Aorta (tissue), 5 donors: ENCODE data around the gene NHERF1. TPM values are rescaled to one million over a fixed set of nuclear protein-coding genes. Genes with fewer than 3 reads are reported as not detected.
A peak's percentile ranks its signal among the peaks of the same experiment; 100 is the strongest.

Experiments
- ATAC-seq: fragments of 200-7000 bp; cut with Tn5 transposase; one replicate; pipeline ENCODE4 v1.9.1; 2022; ENCODE audit warnings: moderate library complexity; ENCODE audit not compliant: low FRiP score
- DNase-seq, 2 donors: peaks; one replicate each; pipeline ENCODE4 v3.0.0-alpha.2; 2020
- H3K27ac ChIP-seq, 2 donors: one replicate each; pipeline ENCODE4 v1.5.1; 2013; ENCODE audit warnings: low read length in 2 of 2, mild to moderate bottlenecking in 2 of 2, moderate library complexity in 2 of 2, control low read depth in 1 of 2, inconsistent platforms in 1 of 2, low read depth in 1 of 2
- H3K27me3 ChIP-seq, 2 donors: one replicate each; pipeline ENCODE4 v1.6.1; 2013; ENCODE audit warnings: control low read depth in 1 of 2, low read length in 1 of 2, mild to moderate bottlenecking in 1 of 2, moderate library complexity in 1 of 2; ENCODE audit not compliant: insufficient read depth in 2 of 2, control insufficient read depth in 1 of 2
- H3K36me3 ChIP-seq, 2 donors: one replicate each; pipeline ENCODE4 v1.6.1; 2013; ENCODE audit warnings: control low read depth in 1 of 2, low read length in 1 of 2, mild to moderate bottlenecking in 1 of 2; ENCODE audit not compliant: insufficient read depth in 2 of 2, control insufficient read depth in 1 of 2
- H3K4me1 ChIP-seq, 2 donors: one replicate each; pipeline ENCODE4 v1.6.1; 2013; ENCODE audit warnings: low read length in 2 of 2, control low read depth in 1 of 2, mild to moderate bottlenecking in 1 of 2, moderate library complexity in 1 of 2; ENCODE audit not compliant: insufficient read depth in 2 of 2, control insufficient read depth in 1 of 2
- H3K4me3 ChIP-seq, 2 donors: one replicate each; pipeline ENCODE4 v1.5.1; 2013; ENCODE audit warnings: low read length in 2 of 2, control low read depth in 1 of 2, mild to moderate bottlenecking in 1 of 2
- H3K9me3 ChIP-seq: one replicate; pipeline ENCODE4 v1.6.1; 2013; ENCODE audit warnings: mild to moderate bottlenecking, low read length; ENCODE audit not compliant: control insufficient read depth
- WGBS, 2 donors: extraction: QIAGEN DNeasy Blood & Tissue Kit; methylation state at CpG; one replicate each; pipeline ENCODE4 v1.1.7; 2013; 5-methylcytosine and 5-hydroxymethylcytosine counted together
- intact Hi-C, 2 donors: fragments of 100-400 bp; cut with DNase I; formaldehyde crosslinking; loops; one replicate each; pipeline versions ENCODE4 v1.14.2 to v1.15.0; 2022
- polyA plus RNA-seq, 2 donors: library from polyadenylated mRNA; stranded (reverse); fragments of 200-250 nt; gene quantifications; one replicate each; pipeline ENCODE4 v1.2.3, GENCODE V29; 2013
- total RNA-seq, 2 donors: library from RNA; stranded (reverse); fragmentation: NEBNext Ultra II Directional; extraction: Animal tissue kit (Norgen Biotek cat#: 25700); gene quantifications; one replicate each; pipeline ENCODE4 v1.2.1, GENCODE V29; 2021
- donor health status: healthy with polysubstance abuse.
- donor health status: Bipolar disorder and iron deficiency.
- donor health status: DM: no; HTN: no; CAD: no.
- donor health status: DM: no; HTN: no; CAD: no.
- donor health status: DM: yes; HTN: yes; CAD: no.

Gene NHERF1
- total and polyA plus RNA-seq, 4 donors, result 10.6 to 84.4 (median 19.4) TPM

- WGBS, 2 donors, result 2% methylated on average over 37 to 38 of the region's 38 CpGs
- Histone ChIP-seq H3K27ac (no peak overlapping the region), H3K9me3 (no peaks in the 10 kb centered on the region), H3K27me3 (no peaks in the 10 kb centered on the region), H3K36me3 (no peaks in the 10 kb centered on the region), H3K4me1 (no peaks in the 10 kb centered on the region), H3K4me3 (no peak overlapping the region)
- intact Hi-C loops, result no loop called here
- peak in 1 of 2 donors; percentile 58 for DNase-seq
- ATAC-seq, result peak; percentile 2
These were observed 11.0 kb upstream of the NHERF1 start for GRCh38 chr17:74737299-74738050.

DNA sequence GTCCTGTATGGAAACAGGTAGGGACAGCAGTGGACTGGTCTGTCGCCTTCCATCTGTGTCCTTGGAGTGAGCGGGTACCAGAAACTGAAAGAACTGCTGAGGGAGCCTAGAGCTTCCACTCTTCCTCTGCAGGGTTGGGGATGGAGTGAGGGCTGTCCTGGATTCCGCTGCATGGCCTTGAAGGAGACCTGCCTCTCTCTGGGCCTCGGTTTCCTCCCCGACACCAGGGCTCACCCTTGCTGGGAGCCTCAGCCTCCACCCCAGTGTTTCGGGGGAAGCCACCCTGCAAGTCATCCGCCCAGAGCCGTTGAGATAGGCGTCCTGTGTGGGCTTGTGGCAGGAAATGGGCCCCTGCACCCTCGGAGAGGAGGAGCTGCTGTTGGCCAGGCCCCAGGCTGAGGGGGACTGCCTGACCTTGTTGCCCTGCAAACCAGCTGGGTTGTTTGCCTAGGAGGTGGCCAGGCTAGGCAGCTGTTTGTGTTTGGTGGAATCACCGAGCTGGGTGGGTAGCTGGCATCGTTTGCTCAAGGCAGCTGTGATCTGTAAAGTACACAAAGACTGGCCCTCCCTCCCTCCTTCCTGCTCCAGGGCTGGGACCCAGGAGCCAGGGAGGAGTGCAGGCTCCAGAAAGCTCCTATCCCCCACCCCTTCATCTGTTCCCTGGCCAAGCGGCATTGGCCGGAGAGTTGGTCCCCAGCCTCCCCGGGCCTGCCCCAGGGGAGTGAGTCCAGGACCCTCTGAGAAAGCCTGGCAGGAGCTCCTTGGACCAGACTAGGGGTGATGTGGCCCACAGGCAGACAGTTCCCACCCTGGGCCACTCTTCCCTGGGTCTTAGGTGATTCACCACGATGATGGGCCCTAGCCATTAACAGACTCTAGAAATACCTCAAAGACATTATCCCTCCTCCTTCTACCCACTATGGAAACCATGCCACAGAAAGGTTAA is 10.1 kb upstream of the NHERF1 start:
- ATAC-seq, result no peak
- peak in 1 of 2 donors; percentile 62 for DNase-seq
- Histone ChIP-seq H3K4me3 (no peak overlapping the region), H3K4me1 (no peaks in the 10 kb centered on the region), H3K27ac (no peak overlapping the region), H3K36me3 (no peaks in the 10 kb centered on the region), H3K27me3 (no peaks in the 10 kb centered on the region), H3K9me3 (no peaks in the 10 kb centered on the region)
- intact Hi-C loops, result no loop called here
- 43 to 47% methylated on average over 16 of the region's 16 CpGs for WGBS, 2 donors

GRCh38 chr17:74739227-74739831 is 9.1 kb upstream of the NHERF1 start:
- intact Hi-C loops, result no loop called here
- H3K9me3 ChIP-seq, result no peaks in the 10 kb centered on the region
- no peaks in the 10 kb centered on the region for H3K36me3 ChIP-seq
- H3K27me3 ChIP-seq, result no peaks in the 10 kb centered on the region
- no peaks in the 10 kb centered on the region for H3K4me1 ChIP-seq
- DNase-seq, result peak in 1 of 2 donors; percentile 21
- 82 to 84% methylated on average over 12 of the region's 12 CpGs for WGBS, 2 donors
- H3K27ac ChIP-seq, result no peak overlapping the region
- no peak for ATAC-seq
- no peak overlapping the region for H3K4me3 ChIP-seq

DNA sequence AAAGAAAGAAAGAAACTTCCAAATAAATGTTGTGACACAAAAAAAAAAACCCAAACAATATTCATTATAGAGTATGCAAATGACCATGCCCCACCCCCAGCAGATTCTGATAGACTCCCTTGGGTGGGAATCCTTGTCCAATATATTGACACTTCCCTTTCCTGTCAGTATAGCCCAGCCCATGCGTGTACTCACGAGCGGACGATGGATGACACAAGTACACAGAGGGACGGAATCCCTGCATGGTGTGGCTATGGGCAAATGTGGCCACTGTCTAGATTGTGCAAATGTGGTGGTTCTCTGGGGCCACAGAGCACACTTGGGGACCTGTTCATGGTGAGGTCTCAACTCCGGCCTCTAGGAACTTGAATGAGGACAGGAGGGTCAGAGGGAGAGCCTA is 8.3 kb upstream of the NHERF1 start:
- no peak overlapping the region for H3K4me3 ChIP-seq
- H3K27me3 ChIP-seq, result no peaks in the 10 kb centered on the region
- H3K36me3 ChIP-seq, result no peaks in the 10 kb centered on the region
- no peak overlapping the region for H3K27ac ChIP-seq
- ATAC-seq (no peak), DNase-seq (no peak)
- 83 to 84% methylated on average over 6 of the region's 6 CpGs for WGBS, 2 donors
- no peaks in the 10 kb centered on the region for H3K9me3 ChIP-seq
- no peaks in the 10 kb centered on the region for H3K4me1 ChIP-seq
- intact Hi-C loops, result loop anchor here (5.0 to 10.0 kb wide), 2 partner anchors 37 to 215 kb away; partner anchors contain the start of gene NAT9 (in 2 of the 2)

- intact Hi-C loops, result loop anchor here (5.0 to 10.0 kb wide), 2 partner anchors 36 to 214 kb away; partner anchors contain the start of gene NAT9 (in 2 of the 2)
- Histone ChIP-seq H3K36me3 (no peaks in the 10 kb centered on the region), H3K9me3 (no peaks in the 10 kb centered on the region), H3K27ac (no peak overlapping the region), H3K4me1 (no peaks in the 10 kb centered on the region), H3K27me3 (no peaks in the 10 kb centered on the region), H3K4me3 (no peak overlapping the region)
- peak in 1 of 2 donors; percentile 38 for DNase-seq
- ATAC-seq, result no peak
- 77 to 79% methylated on average over 17 of the region's 17 CpGs for WGBS, 2 donors
These were observed 7.6 kb upstream of the NHERF1 start for GRCh38 chr17:74740641-74741387.

GRCh38 chr17:74742153-74742515 is 6.3 kb upstream of the NHERF1 start:
- no peaks in the 10 kb centered on the region for H3K36me3 ChIP-seq
- DNase-seq (peak in 1 of 2 donors; percentile 49), ATAC-seq (no peak)
- H3K27ac ChIP-seq, result no peak overlapping the region
- H3K4me3 ChIP-seq, result no peak overlapping the region
- WGBS, 2 donors, result 37 to 42% methylated on average over 3 to 4 of the region's 4 CpGs
- H3K9me3 ChIP-seq, result no peaks in the 10 kb centered on the region
- intact Hi-C loops, result loop anchor here (5.0 to 10.0 kb wide), 2 partner anchors 35 to 213 kb away; partner anchors contain the start of gene NAT9 (in 2 of the 2)
- H3K4me1 ChIP-seq, result no peaks in the 10 kb centered on the region
- H3K27me3 ChIP-seq, result no peaks in the 10 kb centered on the region

DNA sequence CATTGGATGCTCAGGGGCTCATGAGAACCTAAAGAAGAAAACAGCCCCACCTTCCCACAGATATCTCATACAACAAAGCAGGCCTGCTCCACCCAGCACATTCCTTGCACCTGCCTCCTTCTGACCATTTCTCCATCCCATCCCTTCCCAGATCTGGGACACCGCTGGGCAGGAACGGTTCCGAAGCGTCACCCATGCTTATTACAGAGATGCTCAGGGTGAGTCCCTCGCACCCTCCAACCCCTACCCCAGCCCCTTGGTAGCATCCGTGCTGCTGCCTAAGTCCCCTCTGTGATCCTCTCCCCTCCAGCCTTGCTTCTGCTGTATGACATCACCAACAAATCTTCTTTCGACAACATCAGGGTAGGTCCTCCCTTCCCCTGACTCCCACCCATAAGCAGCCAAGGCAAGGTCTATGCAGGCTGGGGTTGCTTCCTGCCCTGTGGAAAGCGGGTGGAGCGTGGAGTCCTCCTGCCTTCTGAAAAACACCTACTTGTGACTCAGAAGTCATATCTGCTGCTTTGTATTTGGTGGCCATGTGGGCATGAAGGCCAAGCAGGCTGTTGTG is 5.4 kb upstream of the NHERF1 start:
- H3K4me1 ChIP-seq, result no peaks in the 10 kb centered on the region
- H3K4me3 ChIP-seq, result no peak overlapping the region
- 89 to 93% methylated on average over 9 of the region's 9 CpGs for WGBS, 2 donors
- ATAC-seq, result no peak
- no peak overlapping the region for H3K27ac ChIP-seq
- no peaks in the 10 kb centered on the region for H3K9me3 ChIP-seq
- no peaks in the 10 kb centered on the region for H3K36me3 ChIP-seq
- H3K27me3 ChIP-seq, result no peaks in the 10 kb centered on the region
- intact Hi-C loops, result loop anchor here (5.0 to 10.0 kb wide), 2 partner anchors 34 to 212 kb away; partner anchors contain the start of gene NAT9 (in 2 of the 2)
- DNase-seq, result peak in 1 of 2 donors; percentile 32
